NCI-H2171 treated with DMSO at 0.1 percent for 48 hours (cell line): Measurements from ENCODE around the gene GON7.
A peak's percentile ranks its signal among the peaks of the same experiment; 100 is the strongest.
"Not testable (repeated sequence)": the region's sequence is repeated elsewhere in the genome, so short reads cannot be mapped to it uniquely, and the experiment has no call there.

Experiments used
- DNase-seq: peaks from one replicate; lab custom pipeline; 2025; lab: John Stamatoyannopoulos, UW

GON7 gene

GRCh38 chr14:93199031-93199430, 7.8 kb downstream of the GON7 start:
- no peak for DNase-seq

DNA sequence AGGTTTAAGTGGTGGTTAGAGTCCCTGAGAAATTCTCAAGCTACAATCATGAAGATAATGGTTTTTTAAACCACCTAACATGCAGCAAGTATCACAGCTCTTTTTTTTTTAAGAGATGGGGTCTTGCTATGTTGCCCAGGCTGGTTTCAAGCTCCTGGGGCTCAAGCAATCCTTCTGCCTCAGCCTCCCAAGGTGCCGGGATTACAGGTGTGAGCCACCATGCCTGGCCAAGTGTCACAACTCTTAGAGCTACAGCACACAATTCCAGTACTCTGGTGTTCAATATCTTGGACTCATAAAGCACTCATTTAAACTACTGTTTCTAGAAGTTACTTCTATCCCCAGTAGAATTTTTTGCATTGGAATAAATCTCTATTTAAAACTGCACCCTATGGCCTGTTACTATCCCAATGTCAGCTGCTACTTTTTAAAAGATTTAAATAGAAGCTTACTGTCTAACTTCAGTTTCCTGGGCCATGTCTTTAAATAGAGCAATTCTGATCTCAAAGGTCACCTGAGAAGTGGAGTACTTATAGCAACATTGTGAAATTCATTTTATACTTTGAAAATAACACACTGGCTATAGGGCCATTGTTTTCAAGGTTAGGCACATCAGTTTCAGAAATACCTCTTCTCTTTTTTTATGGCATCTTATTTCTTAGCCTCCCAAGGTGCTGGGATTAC, 11.4 kb downstream of the GON7 start:
- no peak for DNase-seq

- DNase-seq: no peak
Measured at GRCh38 chr14:93186956-93187355, 19.9 kb downstream of the GON7 start.

GRCh38 chr14:93186466-93186865, 20.4 kb downstream of the GON7 start:
- DNase-seq: no peak

GRCh38 chr14:93185349-93185720, 21.5 kb downstream of the GON7 start:
- DNase-seq: no peak

DNA sequence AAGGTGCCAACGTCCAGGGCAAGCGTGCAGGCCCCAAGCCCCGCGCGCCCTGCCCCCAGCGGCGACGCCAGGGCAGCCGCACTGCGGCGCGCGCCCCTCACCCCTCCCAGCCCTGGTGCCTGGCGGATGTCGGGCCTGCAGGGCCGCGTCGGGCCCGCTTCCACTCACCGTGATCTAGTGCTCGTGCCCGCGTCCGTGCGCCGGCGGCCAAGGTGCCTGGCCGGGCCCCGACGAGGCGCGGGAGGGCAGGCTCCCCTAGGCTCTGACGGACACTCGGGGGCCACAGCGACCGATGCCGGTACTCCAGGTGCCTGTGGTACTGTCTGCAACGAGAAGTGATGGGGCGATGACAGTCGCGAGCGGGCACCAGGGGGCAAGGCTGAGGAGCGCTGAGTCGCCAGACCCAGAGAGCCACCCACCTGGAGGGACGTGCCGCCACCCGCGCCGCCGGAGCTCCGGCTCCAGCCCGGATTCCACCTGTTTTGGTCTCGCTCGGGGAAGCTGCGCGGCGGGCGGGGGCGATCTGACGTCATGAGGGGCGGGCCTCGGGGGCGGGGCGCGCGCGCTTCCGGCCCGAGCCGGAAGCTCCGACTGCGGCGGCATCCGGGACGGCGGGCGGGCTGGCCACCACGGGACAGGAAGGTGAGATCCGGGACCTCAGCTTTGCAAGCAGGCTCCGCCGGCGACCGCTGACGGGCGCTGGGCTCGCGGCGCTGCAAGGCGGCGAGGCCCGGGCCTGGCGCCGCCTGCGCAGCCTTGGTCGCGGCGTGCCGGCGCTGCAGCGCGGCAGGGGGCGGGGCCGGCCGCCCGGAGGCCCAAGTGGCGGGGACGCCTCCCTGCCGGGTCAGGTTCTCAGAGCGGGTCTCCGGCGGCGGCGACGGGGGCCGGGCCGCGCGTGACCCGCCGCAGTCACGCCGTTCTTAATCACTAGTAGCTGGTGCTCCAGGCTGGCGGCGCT, 22.2 kb downstream of the GON7 start, which contains the start of the genes LYSET and MOAP1:
Gene LYSET (plus strand): TSS at position 927 of the 958 bp plus-strand sequence. CDS start 89 bp downstream, outside the sequence.
Gene MOAP1 (minus strand): TSS at position 507 of the 958 bp plus-strand sequence. CDS start 655 bp downstream, outside the sequence.
- DNase-seq: peak; percentile 89

GRCh38 chr14:93183596-93184317, 23.1 kb downstream of the GON7 start:
- no peak for DNase-seq

GRCh38 chr14:93175492-93175891, 31.4 kb downstream of the GON7 start:
- DNase-seq: no peak

- not testable (repeated sequence) for DNase-seq
Measured at GRCh38 chr14:93174731-93175130, 32.1 kb downstream of the GON7 start.

DNA sequence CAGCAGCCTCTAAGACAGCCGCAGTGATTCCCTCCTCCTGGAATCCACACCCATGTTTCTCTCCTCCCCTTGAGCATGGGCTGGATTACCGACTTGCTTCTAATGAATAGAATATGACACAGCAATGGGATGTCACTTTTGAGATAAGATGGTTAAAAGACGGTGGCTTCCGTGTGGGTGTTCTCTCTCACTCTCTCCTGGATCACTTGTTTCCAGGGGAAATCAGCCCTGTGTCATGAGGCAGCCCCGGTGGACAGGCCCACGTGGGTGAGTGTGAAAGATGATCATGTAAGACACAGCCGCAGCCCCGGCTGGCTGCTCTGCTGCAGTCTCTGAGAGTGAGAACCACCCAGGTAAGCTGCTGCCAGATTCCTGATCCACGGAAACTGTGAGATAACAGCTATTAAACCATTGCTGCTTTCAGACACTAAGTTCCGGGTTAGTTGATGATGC, 32.9 kb downstream of the GON7 start:
- peak; percentile 47 for DNase-seq

DNA sequence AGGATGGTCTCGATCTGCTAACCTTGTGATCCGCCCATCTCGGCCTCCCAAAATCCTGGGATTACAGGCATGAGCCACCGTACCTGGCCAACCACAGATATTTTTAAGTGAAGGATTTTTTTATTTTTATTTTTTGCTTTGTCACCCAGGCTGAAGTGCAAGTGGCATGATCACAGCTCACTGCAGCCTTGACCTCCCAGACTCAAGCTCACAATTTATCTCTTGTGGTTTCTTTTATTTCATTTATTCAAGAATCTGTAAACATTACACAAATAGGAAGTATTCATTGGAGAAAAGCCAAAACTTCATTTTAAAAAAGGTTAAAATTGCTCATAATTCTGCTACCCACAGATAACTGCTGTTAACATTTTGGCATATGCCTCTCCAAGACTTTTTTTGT, 35.5 kb downstream of the GON7 start:
- DNase-seq: no peak

- DNase-seq: not testable (repeated sequence)
Measured at GRCh38 chr14:93170141-93170540, 36.7 kb downstream of the GON7 start.

- DNase-seq: not testable (repeated sequence)
Measured at GRCh38 chr14:93169619-93170018, 37.2 kb downstream of the GON7 start.

- not testable (repeated sequence) for DNase-seq
Measured at GRCh38 chr14:93168610-93169009, 38.3 kb downstream of the GON7 start.

DNA sequence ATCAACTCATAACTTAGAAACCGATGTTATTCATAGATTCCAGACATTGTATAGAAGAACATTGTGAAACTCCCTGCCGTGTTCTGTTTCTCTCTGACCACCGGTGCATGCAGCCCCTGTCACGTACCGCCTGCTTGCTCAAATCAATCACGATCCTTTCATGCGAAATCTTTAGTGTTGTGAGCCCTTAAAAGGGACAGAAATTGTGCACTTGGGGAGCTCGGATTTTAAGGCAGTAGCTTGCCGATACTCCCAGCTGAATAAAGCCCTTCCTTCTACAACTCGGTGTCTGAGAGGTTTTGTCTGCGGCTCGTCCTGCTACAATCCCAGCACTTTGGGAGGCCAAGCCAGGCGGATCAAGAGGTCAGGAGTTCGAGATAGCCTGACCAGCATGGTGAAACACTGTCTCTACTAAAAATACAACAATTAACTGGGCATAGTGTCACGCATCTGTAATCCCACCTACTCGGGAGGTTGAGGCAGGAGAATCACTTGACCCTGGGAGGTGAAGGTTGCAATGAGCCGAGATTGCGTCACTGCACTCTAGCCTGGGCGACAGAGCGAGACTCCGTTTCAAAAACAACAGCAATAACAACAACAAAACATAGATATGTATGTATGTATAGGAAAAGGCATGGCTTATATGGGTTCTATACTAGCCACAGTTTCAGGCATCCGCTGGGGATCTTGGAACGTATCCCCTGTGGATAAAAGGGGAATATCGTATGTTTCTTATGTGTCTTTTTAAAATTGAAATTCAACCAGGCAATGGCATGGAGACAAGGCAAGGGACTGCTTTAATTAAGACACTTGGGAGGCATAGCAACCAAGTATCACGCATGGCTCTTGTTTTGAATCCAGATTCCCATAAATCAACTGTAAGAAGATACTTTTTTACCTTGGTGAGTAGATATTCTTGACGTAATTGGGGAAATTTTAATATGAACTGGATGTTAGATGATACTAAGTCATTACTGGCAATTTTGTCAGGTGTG, 41.3 kb downstream of the GON7 start:
- not testable (repeated sequence) for DNase-seq

- no peak for DNase-seq
Measured at GRCh38 chr14:93163564-93163963, 43.3 kb downstream of the GON7 start.

DNA sequence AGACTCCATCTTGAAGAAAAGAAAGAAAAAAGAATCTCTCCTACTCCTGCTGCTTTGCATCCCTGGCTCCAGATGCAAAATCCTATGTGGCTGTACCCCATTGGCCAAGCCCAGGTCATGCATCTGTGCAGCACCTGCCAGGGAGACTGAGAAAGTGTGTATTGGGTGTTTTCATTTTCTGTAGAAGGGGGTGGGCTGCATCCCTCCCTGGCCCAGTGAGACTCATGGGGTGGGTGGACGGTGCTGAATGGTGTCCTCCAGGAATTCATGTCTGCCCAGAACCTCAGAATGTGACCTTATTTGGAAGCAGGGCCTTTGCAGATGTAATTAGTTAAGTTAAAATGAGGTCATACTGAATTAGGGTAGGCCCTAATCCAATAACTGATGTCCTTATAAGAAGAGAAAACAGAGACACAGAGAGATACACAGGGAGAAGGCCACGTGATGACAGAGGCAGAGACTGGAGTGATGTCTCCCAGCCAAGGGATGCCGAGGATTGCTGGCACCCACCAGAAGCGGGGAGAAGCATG, 45.4 kb downstream of the GON7 start:
- no peak for DNase-seq

DNA sequence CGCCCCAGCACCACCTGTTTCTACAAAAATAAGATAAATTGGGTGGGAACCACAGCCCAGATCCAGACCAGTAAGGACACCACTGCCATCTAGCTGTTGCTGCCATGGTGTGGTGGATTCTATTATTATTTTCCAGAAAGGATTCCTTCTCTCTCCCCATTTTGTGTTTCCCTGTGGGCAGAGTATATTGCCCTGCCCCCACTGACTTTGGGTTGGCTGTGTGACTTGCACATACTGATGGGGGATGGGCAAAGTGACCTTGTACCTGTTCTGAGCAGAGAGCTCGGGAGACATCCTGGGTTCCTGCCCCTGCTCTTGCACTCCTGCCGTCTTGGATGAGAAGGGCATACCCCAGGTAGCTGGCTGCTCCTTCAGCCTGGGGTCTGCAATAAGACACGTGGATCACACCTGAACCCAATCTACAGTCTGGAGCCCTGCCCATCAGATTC, 46.5 kb downstream of the GON7 start:
- DNase-seq: peak; percentile 31

GRCh38 chr14:93159625-93160352, 47.1 kb downstream of the GON7 start:
- DNase-seq: not testable (repeated sequence)

GRCh38 chr14:93158349-93158748, 48.5 kb downstream of the GON7 start:
- not testable (repeated sequence) for DNase-seq
